ENCODE data around the gene S100A3.
"Not testable (repeated sequence)": the region's sequence is repeated elsewhere in the genome, so short reads cannot be mapped to it uniquely, and the experiment has no call there.

The S100A3 gene

GRCh38 chr1:153548722-153549688 lies at the start of gene S100A3:
TSS of gene S100A3 (minus strand) at chr1:153549258. CDS start at chr1:153548485, 773 bp downstream.
- DNase-seq, result no peak

- DNase-seq, result peak in 1 of 2 donors; percentile 19
Measured at GRCh38 chr1:153598309-153599172, 49.5 kb upstream of the S100A3 start.

- no peak for DNase-seq
Measured at GRCh38 chr1:153597206-153597605, 48.1 kb upstream of the S100A3 start.

- peak in 1 of 2 donors; percentile 41 for DNase-seq
Measured at GRCh38 chr1:153592748-153593147, 43.7 kb upstream of the S100A3 start.

- DNase-seq, result no peak
Measured at GRCh38 chr1:153588482-153588881, 39.4 kb upstream of the S100A3 start.

- not testable (repeated sequence) for DNase-seq
Measured at GRCh38 chr1:153588033-153588432, 39.0 kb upstream of the S100A3 start.

GRCh38 chr1:153587314-153587713 lies 38.3 kb upstream of the S100A3 start:
- DNase-seq, result no peak

- DNase-seq, result no peak
Measured at GRCh38 chr1:153586347-153586746, 37.3 kb upstream of the S100A3 start.

- no peak for DNase-seq
Measured at GRCh38 chr1:153585006-153585405, 35.9 kb upstream of the S100A3 start.

GRCh38 chr1:153583976-153584375 lies 34.9 kb upstream of the S100A3 start:
- DNase-seq, result no peak

- not testable (repeated sequence) for DNase-seq
Measured at GRCh38 chr1:153583514-153583913, 34.5 kb upstream of the S100A3 start.

GRCh38 chr1:153582836-153583235 lies 33.8 kb upstream of the S100A3 start:
- not testable (repeated sequence) for DNase-seq

- no peak for DNase-seq
Measured at GRCh38 chr1:153578936-153579335, 29.9 kb upstream of the S100A3 start.

GRCh38 chr1:153578490-153578889 lies 29.4 kb upstream of the S100A3 start:
- no peak for DNase-seq

GRCh38 chr1:153577624-153578051 lies 28.6 kb upstream of the S100A3 start:
- DNase-seq, result no peak

GRCh38 chr1:153577138-153577537 lies 28.1 kb upstream of the S100A3 start:
- DNase-seq, result no peak

GRCh38 chr1:153575497-153575896 lies 26.4 kb upstream of the S100A3 start:
- DNase-seq, result not testable (repeated sequence)

- DNase-seq, result not testable (repeated sequence)
Measured at GRCh38 chr1:153575081-153575491, 26.0 kb upstream of the S100A3 start.

GRCh38 chr1:153573351-153573750 lies 24.3 kb upstream of the S100A3 start:
- no peak for DNase-seq

- peak; percentile 73 to 82 for DNase-seq
Measured at GRCh38 chr1:153572569-153573015, 23.5 kb upstream of the S100A3 start.

- DNase-seq, result no peak
Measured at GRCh38 chr1:153571706-153572105, 22.6 kb upstream of the S100A3 start.

GRCh38 chr1:153570874-153571273 lies 21.8 kb upstream of the S100A3 start:
- no peak for DNase-seq

- DNase-seq, result no peak
Measured at GRCh38 chr1:153569465-153569864, 20.4 kb upstream of the S100A3 start.
